Endothelial cell of umbilical vein (primary cell): ENCODE data around the gene KIAA1614.

Experiments
- CTCF ChIP-seq, 2 donors: IDR thresholded peaks; 1 replicate in 1 of 2; 2 replicates in 1 of 2; pipeline ENCODE4 v1.5.1; 2011; ENCODE audit warnings: low read length in 2 of 2, mild to moderate bottlenecking in 2 of 2, moderate library complexity in 2 of 2, control low read depth in 1 of 2, inconsistent platforms in 1 of 2, low read depth in 1 of 2; ENCODE audit not compliant: insufficient read depth in 1 of 2; ENCODE audit errors: extremely low read depth in 1 of 2
- POLR2A ChIP-seq: IDR thresholded peaks from 2 replicates; pipeline ENCODE4 v1.6.1; 2012; ENCODE audit warnings: low read depth, mild to moderate bottlenecking, control low read depth, low read length

GRCh38 chr1:180973369-180973768, 60.7 kb downstream of the KIAA1614 start:
- TF ChIP-seq POLR2A (no peak), CTCF (IDR thresholded peaks at IDR 0.05; ENCODE audit: extremely low read depth in 1 of 2, insufficient read depth in 1 of 2, low read depth in 1 of 2, low read length in 2 of 2) (no peak)
